Measurements from ENCODE around the gene DYNC2LI1.
A peak's percentile ranks its signal among the peaks of the same experiment; 100 is the strongest.

The DYNC2LI1 gene

GRCh38 chr2:43788646-43789045 lies 14.8 kb downstream of the DYNC2LI1 start:
- Mint-ChIP-seq H3K36me3 (ENCODE audit: low read depth) (peaks cover 33% of the 10 kb centered on the region), H3K27ac (peak overlapping the region; percentile 76), H3K27me3 (no peaks in the 10 kb centered on the region), H3K4me1 (ENCODE audit: low read depth) (peaks cover 29% of the 10 kb centered on the region), H3K4me3 (no peak overlapping the region), H3K9me3 (no peaks in the 10 kb centered on the region)
- no peak for DNase-seq

GRCh38 chr2:43790147-43790546 lies 16.3 kb downstream of the DYNC2LI1 start:
- no peak overlapping the region for H3K27ac Mint-ChIP-seq
- peaks cover 36% of the 10 kb centered on the region for H3K36me3 Mint-ChIP-seq (ENCODE audit: low read depth)
- no peak for DNase-seq
- H3K9me3 Mint-ChIP-seq: no peaks in the 10 kb centered on the region
- no peak overlapping the region for H3K4me3 Mint-ChIP-seq
- H3K4me1 Mint-ChIP-seq (ENCODE audit: low read depth): peaks cover 29% of the 10 kb centered on the region
- no peaks in the 10 kb centered on the region for H3K27me3 Mint-ChIP-seq

- Mint-ChIP-seq H3K9me3 (no peaks in the 10 kb centered on the region), H3K4me1 (ENCODE audit: low read depth) (peaks cover 29% of the 10 kb centered on the region), H3K27ac (peak overlapping the region; percentile 33), H3K27me3 (no peaks in the 10 kb centered on the region), H3K36me3 (ENCODE audit: low read depth) (peaks cover 41% of the 10 kb centered on the region), H3K4me3 (no peak overlapping the region)
- no peak for DNase-seq
Observed at GRCh38 chr2:43791035-43791765, 17.4 kb downstream of the DYNC2LI1 start.

GRCh38 chr2:43792653-43793052 lies 18.8 kb downstream of the DYNC2LI1 start:
- H3K4me3 Mint-ChIP-seq: no peak overlapping the region
- peaks cover 43% of the 10 kb centered on the region for H3K36me3 Mint-ChIP-seq (ENCODE audit: low read depth)
- H3K9me3 Mint-ChIP-seq: no peaks in the 10 kb centered on the region
- H3K27me3 Mint-ChIP-seq: no peaks in the 10 kb centered on the region
- H3K4me1 Mint-ChIP-seq (ENCODE audit: low read depth): peaks cover 21% of the 10 kb centered on the region
- no peak overlapping the region for H3K27ac Mint-ChIP-seq
- DNase-seq: no peak

- no peak for DNase-seq
- no peak overlapping the region for H3K27ac Mint-ChIP-seq
- no peak overlapping the region for H3K4me3 Mint-ChIP-seq
- no peaks in the 10 kb centered on the region for H3K4me1 Mint-ChIP-seq (ENCODE audit: low read depth)
- H3K9me3 Mint-ChIP-seq: no peaks in the 10 kb centered on the region
- peaks cover 33% of the 10 kb centered on the region for H3K36me3 Mint-ChIP-seq (ENCODE audit: low read depth)
- no peaks in the 10 kb centered on the region for H3K27me3 Mint-ChIP-seq
Observed at GRCh38 chr2:43794956-43795355, 21.1 kb downstream of the DYNC2LI1 start.

- Mint-ChIP-seq H3K27ac (no peak overlapping the region), H3K9me3 (no peaks in the 10 kb centered on the region), H3K4me1 (ENCODE audit: low read depth) (no peaks in the 10 kb centered on the region), H3K4me3 (no peak overlapping the region), H3K36me3 (ENCODE audit: low read depth) (peaks cover 24% of the 10 kb centered on the region), H3K27me3 (no peaks in the 10 kb centered on the region)
- DNase-seq: no peak
Observed at GRCh38 chr2:43796206-43796605, 22.4 kb downstream of the DYNC2LI1 start.

GRCh38 chr2:43798300-43798699 lies 24.5 kb downstream of the DYNC2LI1 start:
- no peak overlapping the region for H3K4me3 Mint-ChIP-seq
- no peak for DNase-seq
- no peaks in the 10 kb centered on the region for H3K4me1 Mint-ChIP-seq (ENCODE audit: low read depth)
- H3K36me3 Mint-ChIP-seq (ENCODE audit: low read depth): peaks cover 20% of the 10 kb centered on the region
- no peak overlapping the region for H3K27ac Mint-ChIP-seq
- H3K27me3 Mint-ChIP-seq: no peaks in the 10 kb centered on the region
- no peaks in the 10 kb centered on the region for H3K9me3 Mint-ChIP-seq

GRCh38 chr2:43800894-43801293 lies 27.1 kb downstream of the DYNC2LI1 start:
- Mint-ChIP-seq H3K9me3 (no peaks in the 10 kb centered on the region), H3K27ac (no peak overlapping the region), H3K4me3 (no peak overlapping the region), H3K36me3 (ENCODE audit: low read depth) (peaks cover 19% of the 10 kb centered on the region), H3K4me1 (ENCODE audit: low read depth) (no peaks in the 10 kb centered on the region), H3K27me3 (no peaks in the 10 kb centered on the region)
- no peak for DNase-seq

- no peaks in the 10 kb centered on the region for H3K27me3 Mint-ChIP-seq
- H3K9me3 Mint-ChIP-seq: no peaks in the 10 kb centered on the region
- H3K4me1 Mint-ChIP-seq (ENCODE audit: low read depth): no peaks in the 10 kb centered on the region
- no peak overlapping the region for H3K4me3 Mint-ChIP-seq
- peaks cover 19% of the 10 kb centered on the region for H3K36me3 Mint-ChIP-seq (ENCODE audit: low read depth)
- no peak for DNase-seq
- H3K27ac Mint-ChIP-seq: no peak overlapping the region
Observed at GRCh38 chr2:43802135-43802534, 28.3 kb downstream of the DYNC2LI1 start.

- H3K4me3 Mint-ChIP-seq: no peak overlapping the region
- H3K36me3 Mint-ChIP-seq (ENCODE audit: low read depth): peaks cover 21% of the 10 kb centered on the region
- no peaks in the 10 kb centered on the region for H3K4me1 Mint-ChIP-seq (ENCODE audit: low read depth)
- H3K27ac Mint-ChIP-seq: no peak overlapping the region
- H3K27me3 Mint-ChIP-seq: no peaks in the 10 kb centered on the region
- H3K9me3 Mint-ChIP-seq: no peaks in the 10 kb centered on the region
- DNase-seq: no peak
Observed at GRCh38 chr2:43803113-43803512, 29.3 kb downstream of the DYNC2LI1 start.

GRCh38 chr2:43806719-43807031 lies 32.8 kb downstream of the DYNC2LI1 start:
- peaks cover 19% of the 10 kb centered on the region for H3K36me3 Mint-ChIP-seq (ENCODE audit: low read depth)
- H3K4me3 Mint-ChIP-seq: no peak overlapping the region
- H3K4me1 Mint-ChIP-seq (ENCODE audit: low read depth): no peaks in the 10 kb centered on the region
- H3K9me3 Mint-ChIP-seq: no peaks in the 10 kb centered on the region
- H3K27ac Mint-ChIP-seq: no peak overlapping the region
- no peak for DNase-seq
- H3K27me3 Mint-ChIP-seq: no peaks in the 10 kb centered on the region

- Mint-ChIP-seq H3K36me3 (ENCODE audit: low read depth) (peaks cover 12% of the 10 kb centered on the region), H3K4me3 (no peak overlapping the region), H3K9me3 (no peaks in the 10 kb centered on the region), H3K27me3 (no peaks in the 10 kb centered on the region), H3K27ac (no peak overlapping the region), H3K4me1 (ENCODE audit: low read depth) (no peaks in the 10 kb centered on the region)
- no peak for DNase-seq
Observed at GRCh38 chr2:43810452-43810851, 36.6 kb downstream of the DYNC2LI1 start.

GRCh38 chr2:43810888-43811287 lies 37.0 kb downstream of the DYNC2LI1 start:
- H3K27ac Mint-ChIP-seq: no peak overlapping the region
- H3K27me3 Mint-ChIP-seq: no peaks in the 10 kb centered on the region
- DNase-seq: no peak
- no peaks in the 10 kb centered on the region for H3K4me1 Mint-ChIP-seq (ENCODE audit: low read depth)
- H3K36me3 Mint-ChIP-seq (ENCODE audit: low read depth): peaks cover 10% of the 10 kb centered on the region
- no peak overlapping the region for H3K4me3 Mint-ChIP-seq
- no peaks in the 10 kb centered on the region for H3K9me3 Mint-ChIP-seq

GRCh38 chr2:43812006-43812405 lies 38.2 kb downstream of the DYNC2LI1 start:
- H3K4me1 Mint-ChIP-seq (ENCODE audit: low read depth): no peaks in the 10 kb centered on the region
- DNase-seq: no peak
- H3K36me3 Mint-ChIP-seq (ENCODE audit: low read depth): peaks cover 4% of the 10 kb centered on the region
- no peak overlapping the region for H3K27ac Mint-ChIP-seq
- no peaks in the 10 kb centered on the region for H3K9me3 Mint-ChIP-seq
- H3K4me3 Mint-ChIP-seq: no peak overlapping the region
- H3K27me3 Mint-ChIP-seq: no peaks in the 10 kb centered on the region

GRCh38 chr2:43812947-43813346 lies 39.1 kb downstream of the DYNC2LI1 start:
- Mint-ChIP-seq H3K36me3 (ENCODE audit: low read depth) (peaks cover 2% of the 10 kb centered on the region), H3K9me3 (no peaks in the 10 kb centered on the region), H3K27me3 (no peaks in the 10 kb centered on the region), H3K4me1 (ENCODE audit: low read depth) (no peaks in the 10 kb centered on the region), H3K4me3 (no peak overlapping the region), H3K27ac (no peak overlapping the region)
- DNase-seq: no peak

GRCh38 chr2:43814711-43815110 lies 40.9 kb downstream of the DYNC2LI1 start:
- H3K4me3 Mint-ChIP-seq: no peak overlapping the region

More at GRCh38 chr2:43814711-43815110, 40.9 kb downstream of the DYNC2LI1 start:
- DNase-seq: no peak
- Mint-ChIP-seq H3K27ac (no peak overlapping the region), H3K36me3 (ENCODE audit: low read depth) (peaks cover 2% of the 10 kb centered on the region), H3K4me1 (ENCODE audit: low read depth) (peaks cover 8% of the 10 kb centered on the region), H3K27me3 (no peaks in the 10 kb centered on the region), H3K9me3 (no peaks in the 10 kb centered on the region)

Measured in activated T-cell treated with anti-CD3 and anti-CD28 coated beads, Interleukin-2, amount 50 U/mL, for 24 hours (primary cell).